Measurements from ENCODE around the gene RNASE9.

Gene RNASE9

DNA sequence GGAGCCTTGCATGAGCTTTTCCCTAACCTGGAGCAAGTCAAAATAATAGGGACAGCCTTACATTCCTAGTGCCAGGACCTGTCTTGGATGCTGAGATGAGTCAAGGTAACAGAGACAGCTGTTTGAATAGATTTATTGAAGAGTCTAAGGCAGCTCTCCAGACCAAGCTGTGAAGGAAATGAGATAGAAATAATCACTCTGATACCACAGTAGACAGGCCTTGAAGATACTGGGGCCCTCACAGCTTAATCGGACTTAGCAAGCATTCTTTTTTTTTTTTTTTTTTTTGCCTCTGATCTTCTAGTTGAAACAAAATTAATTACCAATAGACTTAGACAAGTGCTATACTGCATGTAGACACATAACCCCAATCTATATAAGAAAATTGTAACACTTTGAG is 3.1 kb upstream of the RNASE9 start:
- DNase-seq (ENCODE audit: insufficient read length, low spot score) (no peak), FAIRE-seq (no peak)
- no peak for TF ChIP-seq POLR2A (IDR thresholded peaks at IDR 0.05; ENCODE audit: low read depth, low read length)

DNA sequence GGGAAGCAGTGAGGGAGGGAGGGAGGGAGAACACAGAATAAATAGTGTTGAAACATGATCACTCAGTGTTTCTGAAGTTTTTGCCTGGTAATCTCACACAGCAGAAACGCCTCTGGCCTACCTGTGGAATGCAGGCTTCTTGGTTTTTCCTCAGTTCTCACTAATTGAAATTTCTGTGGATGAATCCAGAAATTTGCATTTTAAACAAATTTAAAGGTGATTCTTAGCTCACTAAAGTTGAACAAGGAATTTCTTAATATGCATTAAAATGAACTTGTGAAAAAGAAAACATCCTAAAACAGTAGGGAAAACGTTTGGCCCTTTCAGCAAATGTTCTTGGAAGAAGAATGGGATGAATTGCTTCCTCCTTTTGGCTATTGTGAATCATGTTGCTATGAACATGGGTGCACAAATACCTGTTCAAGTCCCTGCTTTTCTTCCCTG is 1.4 kb downstream of the RNASE9 start:
- DNase-seq (ENCODE audit: insufficient read length, low spot score), result no peak
- TF ChIP-seq POLR2A (IDR thresholded peaks at IDR 0.05; ENCODE audit: low read depth, low read length), result no peak
- FAIRE-seq, result no peak

DNA sequence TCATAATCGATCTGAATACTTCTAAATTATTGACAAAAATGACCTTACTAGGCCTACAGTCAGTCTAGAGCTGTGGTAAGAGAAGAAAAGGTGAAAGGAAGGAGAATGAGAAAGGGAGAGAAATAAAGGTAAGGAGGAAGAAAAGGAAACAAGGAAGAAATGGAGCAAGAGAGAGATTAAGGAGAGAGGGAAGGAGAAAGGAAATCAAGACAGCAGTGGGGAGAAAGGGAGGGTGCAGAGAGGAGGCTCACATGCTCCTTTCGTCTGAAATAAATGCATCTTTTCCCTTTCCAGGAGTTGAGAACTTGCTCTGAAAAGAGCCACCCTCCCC is 3.7 kb downstream of the RNASE9 start:
- FAIRE-seq, result no peak

GRCh38 chr14:20556500-20557211 is 4.2 kb downstream of the RNASE9 start:
- DNase-seq (ENCODE audit: insufficient read length, low spot score) (no peak), FAIRE-seq (no peak)
- TF ChIP-seq POLR2A (IDR thresholded peaks at IDR 0.05; ENCODE audit: low read depth, low read length), result no peak

More for the DNA sequence above, 3.7 kb downstream of the RNASE9 start:
- no peak for DNase-seq (ENCODE audit: insufficient read length, low spot score)
- no peak for TF ChIP-seq POLR2A (IDR thresholded peaks at IDR 0.05; ENCODE audit: low read depth, low read length)

GRCh38 chr14:20555845-20556244 is 5.0 kb downstream of the RNASE9 start:
- FAIRE-seq (no peak), DNase-seq (ENCODE audit: insufficient read length, low spot score) (no peak)
- no peak for TF ChIP-seq POLR2A (IDR thresholded peaks at IDR 0.05; ENCODE audit: low read depth, low read length)

- no peak for TF ChIP-seq POLR2A (IDR thresholded peaks at IDR 0.05; ENCODE audit: low read depth, low read length)
- DNase-seq (ENCODE audit: insufficient read length, low spot score), result no peak
- no peak for FAIRE-seq
These were observed 7.8 kb downstream of the RNASE9 start for GRCh38 chr14:20553024-20553423.

DNA sequence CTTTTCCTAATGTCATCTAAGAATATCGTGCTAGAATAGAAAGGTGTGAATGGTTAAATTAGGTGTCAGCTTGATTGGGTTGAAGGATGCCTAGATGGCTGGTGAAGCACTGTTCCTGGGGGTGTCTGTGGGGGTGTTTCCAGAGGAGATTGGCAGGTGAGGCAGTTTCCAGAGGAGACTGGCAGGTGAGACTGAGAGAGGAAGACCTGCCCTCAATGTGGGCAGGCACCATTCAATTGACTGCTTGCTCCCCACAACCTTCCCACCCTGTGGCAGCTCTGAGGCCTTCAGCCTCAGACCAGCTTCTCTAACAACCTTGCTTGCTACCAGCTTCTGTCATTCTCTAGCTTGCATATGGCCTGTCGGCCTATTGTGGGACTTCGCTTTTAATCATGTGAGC is 9.2 kb downstream of the RNASE9 start:
- no peak for TF ChIP-seq POLR2A (IDR thresholded peaks at IDR 0.05; ENCODE audit: low read depth, low read length)
- FAIRE-seq (no peak), DNase-seq (ENCODE audit: insufficient read length, low spot score) (no peak)

DNA sequence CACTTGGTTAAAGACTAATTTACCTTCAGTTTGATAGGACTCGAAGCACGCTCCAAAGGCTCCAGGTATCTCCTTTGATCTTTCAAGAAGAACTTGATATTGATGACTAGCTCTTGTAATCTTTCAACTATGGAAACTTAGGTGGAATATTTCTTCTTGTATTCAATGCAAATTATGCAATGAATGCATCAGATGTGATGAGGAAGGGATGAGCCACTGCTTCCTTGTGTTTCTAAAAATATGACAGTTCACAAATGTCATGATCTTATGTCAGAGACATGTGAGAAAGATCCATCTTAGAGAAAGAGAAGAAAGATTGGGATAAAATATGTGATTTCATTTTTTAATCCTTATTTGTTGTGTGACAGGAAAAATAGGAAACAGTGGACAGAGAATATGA is 9.9 kb downstream of the RNASE9 start:
- FAIRE-seq (no peak), DNase-seq (ENCODE audit: insufficient read length, low spot score) (no peak)
- TF ChIP-seq POLR2A (IDR thresholded peaks at IDR 0.05; ENCODE audit: low read depth, low read length), result no peak

GRCh38 chr14:20548414-20549158 is 12.3 kb downstream of the RNASE9 start:
- TF ChIP-seq POLR2A (IDR thresholded peaks at IDR 0.05; ENCODE audit: low read depth, low read length), result no peak
- no peak for FAIRE-seq

DNA sequence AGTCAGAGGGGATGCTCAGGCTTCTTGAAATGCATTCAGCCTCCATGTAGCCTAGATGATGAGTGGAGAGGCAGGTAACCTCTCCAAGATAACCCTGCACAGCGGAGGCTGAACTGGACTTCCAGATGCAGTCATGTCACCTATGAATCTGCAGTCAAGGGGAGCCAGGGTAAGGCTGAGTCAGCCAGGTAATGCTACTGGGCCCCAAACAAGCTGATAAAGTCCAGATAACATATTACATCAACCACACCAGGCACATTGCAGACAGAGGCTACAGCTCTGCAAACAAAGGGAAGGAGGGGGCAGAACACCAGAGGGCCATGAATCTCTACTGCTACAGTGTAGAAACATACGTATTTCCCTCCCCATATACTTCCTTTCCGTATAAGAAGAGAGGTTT is 14.0 kb downstream of the RNASE9 start:
- FAIRE-seq (no peak), DNase-seq (ENCODE audit: insufficient read length, low spot score) (no peak)
- no peak for TF ChIP-seq POLR2A (IDR thresholded peaks at IDR 0.05; ENCODE audit: low read depth, low read length)

More at GRCh38 chr14:20548414-20549158, 12.3 kb downstream of the RNASE9 start:
- no peak for DNase-seq (ENCODE audit: insufficient read length, low spot score)

DNA sequence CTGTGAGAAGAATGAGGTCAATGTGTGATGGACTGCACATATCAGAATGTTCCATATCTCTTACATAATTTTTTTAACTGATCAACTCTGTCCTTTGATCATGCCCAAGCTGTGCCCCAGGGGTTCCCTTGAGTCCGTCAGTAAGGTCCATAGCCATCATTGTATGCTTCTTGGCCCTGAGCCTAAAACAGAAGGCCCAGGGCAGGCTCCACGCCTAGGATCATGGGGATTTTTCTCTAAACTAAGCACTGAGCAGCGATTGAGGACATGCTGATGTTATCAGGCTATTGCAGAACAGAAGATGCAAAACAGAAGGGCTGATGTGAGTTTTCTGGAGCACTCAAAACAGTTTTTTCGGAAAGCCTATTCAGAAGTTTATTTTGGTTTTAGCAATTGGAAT is 20.9 kb downstream of the RNASE9 start:
- FAIRE-seq, result no peak
- no peak for TF ChIP-seq POLR2A (IDR thresholded peaks at IDR 0.05; ENCODE audit: low read depth, low read length)
- no peak for DNase-seq (ENCODE audit: insufficient read length, low spot score)

GRCh38 chr14:20530771-20531571 is 29.9 kb downstream of the RNASE9 start:
- no peak for FAIRE-seq
- DNase-seq (ENCODE audit: insufficient read length, low spot score), result no peak

GRCh38 chr14:20529806-20530205 is 31.0 kb downstream of the RNASE9 start:
- FAIRE-seq, result no peak
- no peak for TF ChIP-seq POLR2A (IDR thresholded peaks at IDR 0.05; ENCODE audit: low read depth, low read length)
- no peak for DNase-seq (ENCODE audit: insufficient read length, low spot score)

More at GRCh38 chr14:20530771-20531571, 29.9 kb downstream of the RNASE9 start:
- TF ChIP-seq POLR2A (IDR thresholded peaks at IDR 0.05; ENCODE audit: low read depth, low read length), result no peak

DNA sequence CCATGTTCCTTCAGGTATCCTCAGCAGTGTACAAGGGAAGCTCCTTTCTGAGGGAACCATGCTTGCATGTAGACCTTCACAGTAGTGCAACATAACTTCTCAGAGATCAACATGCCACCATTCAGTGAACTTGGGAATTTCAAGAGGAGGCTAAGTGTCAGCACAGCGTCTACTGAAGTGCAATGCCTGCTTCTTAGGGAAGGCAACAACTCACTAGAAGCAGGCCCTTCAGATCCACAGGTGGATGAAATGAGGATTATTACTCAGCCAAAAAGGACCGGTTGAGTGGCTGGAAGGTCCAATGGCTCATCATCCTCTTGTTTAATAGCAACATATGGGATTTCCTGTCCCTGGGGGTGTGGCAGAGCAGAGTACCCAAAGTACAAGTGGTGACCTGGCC is 36.8 kb downstream of the RNASE9 start:
- FAIRE-seq (no peak), DNase-seq (ENCODE audit: insufficient read length, low spot score) (no peak)
- TF ChIP-seq POLR2A (IDR thresholded peaks at IDR 0.05; ENCODE audit: low read depth, low read length), result no peak

Data from H54 (cell line).